Activated CD4-positive, alpha-beta T cell treated with anti-CD3 and anti-CD28 coated beads, Interleukin-2, amount 50 U/mL, for 1 hour (primary cell): Measurements from ENCODE around the gene ERP44.
"Not testable (repeated sequence)": the region's sequence is repeated elsewhere in the genome, so short reads cannot be mapped to it uniquely, and the experiment has no call there.

Experiments used
- DNase-seq: peaks from one replicate; pipeline ENCODE4 v3.0.0-alpha.2; 2020

The ERP44 gene

DNA sequence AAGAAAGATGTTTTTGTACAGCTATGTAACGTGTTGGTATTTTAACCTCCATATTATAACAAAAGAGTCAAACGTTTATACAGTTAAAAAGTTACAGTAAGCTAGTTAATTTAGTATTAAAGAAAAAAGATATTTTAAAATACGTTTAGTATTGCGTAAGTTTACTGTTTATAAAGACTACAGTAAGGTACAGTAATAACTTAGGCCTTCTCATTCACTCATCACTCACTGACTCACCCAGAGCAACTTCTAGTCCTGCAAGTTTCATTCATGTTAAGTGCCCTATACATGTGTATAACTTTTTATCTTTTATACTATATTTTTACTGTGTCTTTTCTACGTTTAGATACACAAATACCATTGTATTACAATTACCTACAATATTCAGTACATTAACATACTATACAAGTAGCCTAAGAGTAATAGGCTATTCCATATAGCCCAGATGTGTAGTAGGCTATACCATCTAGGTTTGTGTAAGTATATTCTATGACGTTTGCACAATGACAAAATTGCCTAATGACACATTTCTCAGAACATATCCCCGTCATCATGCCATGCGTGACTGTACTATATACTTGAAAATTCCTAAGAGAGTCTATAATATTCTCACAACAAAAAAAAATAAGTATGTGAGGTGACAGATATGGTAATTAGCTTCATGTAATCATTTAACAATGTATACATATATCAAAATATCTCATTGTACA, 33.8 kb downstream of the ERP44 start:
- DNase-seq, result no peak

DNA sequence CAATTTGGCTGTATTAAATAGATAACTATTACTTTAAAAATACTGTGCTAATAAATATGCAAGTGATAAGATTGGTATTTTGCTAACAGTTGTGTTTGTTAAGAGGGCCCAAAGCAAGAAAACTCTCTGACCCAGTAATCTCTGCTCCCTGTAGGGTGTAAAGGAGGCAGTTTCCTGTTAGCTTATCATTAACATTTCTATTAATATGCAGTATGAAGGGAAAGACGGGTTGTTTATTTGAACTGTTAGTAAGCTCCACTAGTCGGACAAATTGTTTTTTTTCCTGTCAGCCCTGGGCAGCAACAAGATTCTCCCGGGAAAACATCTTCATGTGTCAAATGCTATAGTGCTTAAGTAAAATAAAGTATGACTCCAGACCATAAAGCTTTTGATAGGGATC, 35.6 kb downstream of the ERP44 start:
- DNase-seq, result no peak

DNA sequence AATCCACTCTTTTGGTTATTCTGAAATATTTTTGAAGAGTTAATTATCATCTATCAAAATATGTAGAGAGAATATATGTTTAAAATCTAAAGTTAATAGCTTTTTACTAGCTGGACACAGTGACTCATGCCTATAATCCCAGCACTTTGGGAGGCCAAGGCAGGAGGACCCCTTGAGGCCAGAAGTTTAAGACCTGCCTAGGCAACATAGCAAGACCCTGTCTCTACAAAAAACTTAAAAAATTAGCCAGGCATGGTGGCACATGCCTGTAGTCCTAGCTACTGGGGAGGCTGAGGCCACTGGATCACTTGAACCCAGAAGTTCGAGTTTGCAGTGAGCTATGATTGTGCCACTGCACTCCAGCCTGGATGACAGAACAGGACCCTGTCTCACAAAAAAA, 36.1 kb downstream of the ERP44 start:
- not testable (repeated sequence) for DNase-seq

DNA sequence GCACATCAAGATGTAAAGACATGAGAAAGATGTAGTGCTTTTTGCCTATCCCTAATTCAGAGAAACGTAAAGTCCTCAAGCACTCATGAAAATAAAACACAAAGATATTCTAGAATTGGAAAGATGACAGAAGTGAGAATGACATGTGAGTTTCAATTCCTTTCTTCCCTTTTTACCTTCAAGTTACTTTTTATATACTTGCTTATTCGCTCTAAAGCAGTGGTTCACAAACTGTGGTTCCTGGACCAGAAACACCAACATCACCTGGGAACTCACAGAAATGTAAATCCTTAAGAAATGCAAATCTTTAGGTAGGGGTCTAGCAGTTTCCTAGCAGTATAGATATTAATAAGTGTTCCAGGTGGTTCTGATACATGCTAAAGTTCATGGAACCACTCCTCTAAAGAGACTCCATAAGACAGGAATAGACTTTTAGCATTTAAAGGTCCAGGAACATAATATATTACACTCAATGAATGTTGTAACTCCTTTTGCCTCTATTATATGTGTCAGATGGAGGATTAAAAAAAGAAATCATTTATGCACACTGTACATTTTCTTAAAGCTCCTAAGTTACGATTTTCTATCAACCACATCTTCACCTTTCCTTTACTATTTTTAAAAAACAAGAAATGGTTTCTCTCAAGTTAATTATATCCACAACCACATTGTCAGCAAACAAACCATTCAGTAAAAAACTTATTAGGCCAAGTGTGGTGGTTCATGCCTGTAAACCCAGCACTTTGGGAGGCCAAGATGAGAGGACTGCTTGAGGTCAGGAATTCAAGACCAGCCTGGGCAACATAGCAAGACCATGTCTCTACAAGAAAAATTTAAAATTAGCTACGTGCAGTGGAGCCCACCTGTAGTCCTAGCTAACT, 39.9 kb downstream of the ERP44 start:
- DNase-seq, result no peak

DNA sequence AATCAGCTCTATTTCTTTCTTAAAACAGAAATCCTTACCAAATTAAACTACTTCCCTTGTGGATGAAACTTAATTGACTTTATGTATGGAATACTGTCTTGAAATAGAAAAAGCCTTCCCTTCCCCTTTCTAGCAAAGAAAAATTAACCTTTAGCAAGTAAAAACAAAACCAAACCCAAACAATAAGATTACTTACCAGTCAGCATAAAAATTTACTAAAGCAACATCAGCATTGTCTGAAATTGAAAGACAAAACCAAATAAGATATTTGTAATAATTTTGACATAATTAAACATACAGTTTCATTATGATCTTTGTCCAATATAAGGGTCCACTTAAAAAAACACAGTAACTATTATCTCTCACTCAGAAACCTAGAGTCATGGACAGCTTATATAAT, 41.2 kb downstream of the ERP44 start:
- no peak for DNase-seq

DNA sequence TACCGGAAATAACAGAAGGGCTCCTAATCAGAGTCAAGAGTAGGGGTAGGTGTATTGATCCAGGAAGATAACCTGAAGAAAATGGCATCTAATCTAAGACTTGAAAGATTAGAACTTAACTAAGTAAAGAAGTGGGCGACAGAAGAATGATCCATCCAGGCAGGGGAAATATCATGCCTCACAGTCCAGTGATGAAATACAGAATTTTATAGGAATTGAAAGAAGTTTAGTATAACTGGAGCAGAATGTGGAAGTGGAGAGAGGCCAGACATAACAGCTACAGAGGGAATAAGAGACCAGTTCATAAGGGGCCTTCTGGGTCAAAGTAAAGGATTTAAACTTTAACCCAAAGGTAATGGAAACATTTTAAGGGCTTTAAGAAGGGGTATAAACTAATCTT, 42.2 kb downstream of the ERP44 start:
- DNase-seq, result no peak

DNA sequence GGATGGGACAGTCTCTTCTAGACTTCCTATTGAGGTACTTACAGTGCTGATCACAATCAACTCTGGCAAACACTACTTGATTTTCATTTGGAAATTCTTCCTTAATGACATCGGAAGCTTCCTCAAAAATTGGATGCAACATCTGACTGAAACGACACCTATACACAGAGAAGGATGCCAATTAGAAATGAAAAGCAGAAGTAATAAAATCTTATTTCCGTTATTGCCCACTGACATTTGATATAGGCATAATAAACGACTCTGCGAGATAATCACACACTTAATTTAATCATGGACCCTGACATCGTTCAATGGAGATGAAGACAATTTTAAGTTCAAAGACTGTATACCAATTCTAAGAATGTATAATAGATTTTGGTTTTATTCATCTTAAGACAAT, 46.4 kb downstream of the ERP44 start:
- no peak for DNase-seq

DNA sequence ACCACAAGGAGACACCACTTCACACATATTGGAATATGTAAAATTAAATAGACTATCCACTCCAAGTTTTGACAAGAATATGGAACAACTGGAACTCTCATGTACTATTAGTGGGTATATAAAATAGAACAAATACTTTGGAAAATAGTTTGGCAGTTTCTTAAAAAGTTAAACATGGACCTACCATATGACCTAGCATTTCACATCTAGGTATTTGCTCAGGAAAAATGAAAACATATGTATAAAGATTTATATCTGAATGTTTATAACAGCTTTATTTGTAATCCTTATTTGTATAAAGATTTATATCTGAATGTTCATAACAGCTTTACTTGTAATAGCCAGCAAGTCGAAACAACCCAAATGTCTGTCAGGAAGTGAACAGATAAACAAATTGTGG, 49.2 kb downstream of the ERP44 start:
- DNase-seq, result no peak

DNA sequence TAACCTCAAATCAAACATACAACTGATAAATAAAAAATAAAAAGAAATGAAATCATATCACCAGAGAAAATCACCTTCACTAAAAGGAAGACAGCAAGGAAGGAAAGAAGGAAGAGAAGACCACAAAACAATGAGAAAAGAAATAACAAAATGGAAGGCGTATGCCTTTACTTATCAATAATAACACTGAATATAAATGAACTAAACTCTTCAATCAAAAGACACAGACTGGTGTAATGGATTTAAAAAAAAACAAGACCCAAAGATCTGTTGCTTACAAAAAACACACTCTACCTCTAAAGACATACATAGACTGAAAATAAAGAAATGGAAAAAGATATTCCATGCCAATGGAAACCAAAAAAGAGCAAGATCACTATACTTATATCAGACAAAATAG, 60.3 kb downstream of the ERP44 start:
- DNase-seq, result no peak

DNA sequence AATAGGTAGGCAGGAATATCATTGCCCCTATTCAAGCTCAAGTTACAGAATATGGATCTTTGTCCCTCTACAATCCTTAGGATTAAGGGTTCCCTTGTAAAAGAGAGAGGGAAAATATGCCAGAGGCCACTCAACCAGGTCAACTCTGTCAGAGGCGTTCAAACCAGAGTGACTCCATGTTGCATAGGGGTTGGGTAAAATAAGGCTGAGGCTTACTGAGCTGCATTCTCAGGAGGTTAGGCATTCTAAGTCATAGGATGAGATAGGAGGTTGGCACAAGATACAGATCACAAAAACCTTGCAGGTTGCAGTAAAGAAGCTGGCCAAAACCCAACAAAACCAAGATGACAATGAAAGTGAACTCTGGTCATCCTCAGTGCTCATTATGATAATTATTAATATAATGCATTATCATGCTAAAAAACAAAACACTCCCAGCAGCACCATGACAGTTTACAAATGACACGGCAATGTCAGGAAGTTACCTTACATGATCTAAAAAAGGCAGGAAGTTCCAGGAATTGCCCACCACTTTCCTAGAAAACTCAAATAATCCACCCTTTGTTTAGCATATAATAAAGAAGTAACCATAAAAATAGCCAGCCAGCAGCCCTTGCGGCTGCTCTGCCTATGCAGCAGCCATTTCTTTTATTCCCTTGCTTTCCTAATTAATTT, 64.8 kb downstream of the ERP44 start:
- no peak for DNase-seq

DNA sequence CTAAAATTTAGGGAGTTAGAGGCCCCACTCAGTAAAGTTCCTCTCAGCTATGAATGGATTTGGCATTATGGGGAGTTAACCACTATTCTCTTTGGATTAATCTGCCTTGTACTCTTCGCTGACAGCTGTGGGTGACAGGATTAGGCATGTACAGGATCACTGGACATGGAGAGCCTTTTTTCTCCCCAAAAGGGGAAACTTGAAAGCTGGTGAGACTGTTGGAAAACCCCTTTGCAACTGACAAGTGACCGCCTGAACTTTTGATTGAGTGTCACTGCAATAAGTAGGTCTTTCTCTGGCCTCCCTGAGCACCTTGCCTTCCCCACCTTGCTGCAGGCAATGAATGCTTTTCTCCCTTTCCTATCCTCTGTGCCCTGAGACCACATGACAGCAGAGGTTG, 68.3 kb downstream of the ERP44 start:
- DNase-seq, result no peak

DNA sequence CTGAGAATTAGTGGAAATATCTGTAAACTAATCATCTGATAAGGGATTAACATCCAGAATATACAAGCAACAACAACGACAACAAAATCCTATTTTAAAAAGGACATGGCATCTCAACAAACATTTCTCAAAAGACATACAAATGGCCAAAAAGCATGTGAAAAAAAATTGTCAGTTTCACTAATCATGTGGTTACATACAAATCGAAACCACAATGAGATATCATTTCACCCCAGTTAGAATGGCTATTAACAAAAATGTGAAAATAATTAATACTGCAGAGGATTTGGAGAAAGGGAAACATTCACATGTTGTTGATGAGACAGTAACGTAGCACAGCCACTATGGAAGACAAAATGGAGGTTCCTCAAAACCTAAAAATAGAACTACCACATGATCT, 69.5 kb downstream of the ERP44 start:
- DNase-seq, result no peak

DNA sequence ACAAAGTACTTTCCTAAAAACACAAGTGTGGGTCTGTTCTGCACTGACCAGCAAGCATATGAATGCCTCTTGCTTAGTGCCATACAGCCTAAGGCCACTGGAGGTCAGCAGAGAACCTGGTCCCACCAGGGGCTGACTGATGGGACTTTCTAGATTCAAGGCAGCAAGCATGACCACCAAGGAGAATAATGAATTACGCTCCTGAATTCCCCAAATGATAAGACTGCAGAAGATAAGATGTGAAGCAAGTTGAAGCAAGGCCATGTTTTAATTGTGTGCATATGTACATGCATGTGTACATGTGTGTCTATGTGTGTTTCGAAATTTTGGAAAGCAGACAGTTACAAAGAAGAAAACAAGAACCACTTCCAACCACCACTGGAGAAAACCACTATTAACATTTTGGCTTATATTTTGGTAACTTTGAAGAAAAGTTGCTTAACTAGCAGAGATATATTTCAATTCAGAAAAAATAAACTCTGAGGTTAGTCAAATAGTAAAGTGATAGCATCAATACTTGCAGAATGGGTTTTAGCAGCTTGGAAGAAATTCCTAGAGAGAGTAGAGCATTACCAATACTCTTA, 70.5 kb downstream of the ERP44 start:
- DNase-seq, result peak; percentile 61

DNA sequence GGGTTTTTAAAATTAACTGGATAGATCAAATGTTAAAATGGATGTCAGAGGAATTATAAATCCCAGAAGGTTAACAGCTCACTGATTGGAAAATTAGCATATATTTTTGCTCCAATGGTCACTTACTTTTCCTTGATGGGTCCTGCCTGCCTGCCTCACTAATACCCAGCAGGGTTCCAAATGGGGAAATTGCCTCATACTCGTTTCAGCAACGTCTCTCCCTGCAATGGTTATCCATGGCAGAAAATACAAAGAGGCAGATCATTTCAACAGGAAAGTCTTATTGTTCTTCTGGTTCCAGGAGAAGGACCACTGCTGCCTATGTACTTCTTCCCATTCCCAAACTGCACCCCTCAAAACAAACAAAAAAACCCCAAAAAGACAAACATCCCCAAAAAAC, 71.3 kb downstream of the ERP44 start:
- no peak for DNase-seq

DNA sequence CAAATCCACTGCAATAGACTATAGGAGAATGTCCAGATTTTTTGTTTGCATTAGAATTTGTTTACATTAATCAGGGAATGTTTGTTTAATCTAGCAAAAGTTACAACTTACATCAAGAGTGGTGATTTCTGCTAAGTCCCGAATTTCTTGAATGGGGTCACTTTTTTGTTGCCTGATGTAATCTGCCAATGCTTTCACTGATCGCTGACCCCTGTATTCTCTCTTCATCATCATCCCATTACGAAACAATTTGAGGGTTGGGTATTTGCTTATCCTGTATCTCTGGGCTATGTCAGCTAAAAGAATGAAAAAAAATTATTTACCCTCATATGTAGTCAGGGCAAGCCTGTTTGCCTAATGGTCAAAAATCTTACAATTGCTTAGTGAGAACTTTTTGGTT, 76.9 kb downstream of the ERP44 start:
- no peak for DNase-seq

DNA sequence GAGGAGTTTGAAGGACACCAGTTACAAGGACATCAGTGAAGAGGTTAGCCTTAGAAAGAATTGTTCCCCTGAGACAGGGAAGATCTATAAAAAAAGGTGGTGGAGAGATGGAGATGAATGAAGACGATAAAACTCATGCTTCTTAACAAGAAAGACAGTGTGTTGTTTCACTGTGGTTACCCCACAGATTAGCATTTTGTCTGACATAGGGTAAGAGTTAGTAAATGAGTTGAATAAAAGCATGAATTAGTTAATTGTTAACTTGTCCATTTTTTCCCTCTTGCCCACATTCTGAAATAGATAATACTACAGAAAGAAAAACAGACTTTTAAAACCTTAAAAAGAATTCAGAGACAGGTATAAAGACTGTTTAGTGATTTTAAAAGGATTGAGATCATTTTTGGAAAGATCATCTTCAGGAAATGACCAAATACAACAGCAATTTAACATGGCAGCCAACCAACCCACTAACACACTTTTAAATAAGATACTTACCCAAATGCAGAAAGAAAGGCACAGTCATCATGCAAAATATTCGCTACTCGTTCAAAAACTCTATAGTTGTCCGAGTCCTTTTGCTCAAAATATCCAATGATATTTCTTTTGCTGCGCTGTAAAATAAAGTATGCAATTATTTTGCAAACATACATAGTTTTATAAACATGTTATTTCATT, 78.5 kb downstream of the ERP44 start:
- no peak for DNase-seq

DNA sequence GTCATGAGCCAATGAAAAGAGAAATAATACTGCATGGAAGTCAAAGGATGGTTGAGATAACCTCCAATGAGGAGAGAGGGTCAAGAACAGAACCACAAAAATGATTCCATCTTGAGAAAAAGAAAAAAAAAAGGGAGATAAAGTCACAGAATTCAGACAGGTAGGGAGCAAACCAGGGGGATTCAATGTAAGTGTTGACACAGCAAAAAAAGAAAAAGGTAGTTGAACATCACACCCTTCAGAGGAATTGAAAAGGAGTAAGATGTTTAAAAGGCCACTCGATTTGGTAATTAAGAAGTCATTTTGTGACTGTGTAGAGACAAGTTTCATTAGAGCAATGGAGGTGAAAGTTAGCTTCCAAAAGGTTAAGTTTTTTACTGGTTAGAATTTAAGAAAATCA, 79.3 kb downstream of the ERP44 start:
- DNase-seq, result no peak

DNA sequence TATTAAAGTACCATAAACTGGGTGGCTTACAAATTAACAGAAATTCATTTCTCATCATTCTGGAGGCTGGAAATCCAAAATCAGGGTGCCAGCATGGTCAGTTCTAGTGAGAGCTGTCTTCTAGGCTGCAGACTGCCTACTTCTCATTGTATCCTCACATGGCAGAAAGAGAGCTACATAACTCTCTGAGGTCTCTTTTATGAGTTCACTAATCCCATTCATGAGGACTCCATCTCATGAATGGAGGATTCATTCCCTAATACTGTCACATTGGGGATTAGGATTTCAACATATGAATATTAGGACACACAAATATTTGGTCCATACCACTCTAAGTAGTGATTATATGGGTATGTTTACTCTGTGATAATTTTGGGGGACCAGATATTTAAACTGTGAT, 84.0 kb downstream of the ERP44 start:
- DNase-seq, result no peak

DNA sequence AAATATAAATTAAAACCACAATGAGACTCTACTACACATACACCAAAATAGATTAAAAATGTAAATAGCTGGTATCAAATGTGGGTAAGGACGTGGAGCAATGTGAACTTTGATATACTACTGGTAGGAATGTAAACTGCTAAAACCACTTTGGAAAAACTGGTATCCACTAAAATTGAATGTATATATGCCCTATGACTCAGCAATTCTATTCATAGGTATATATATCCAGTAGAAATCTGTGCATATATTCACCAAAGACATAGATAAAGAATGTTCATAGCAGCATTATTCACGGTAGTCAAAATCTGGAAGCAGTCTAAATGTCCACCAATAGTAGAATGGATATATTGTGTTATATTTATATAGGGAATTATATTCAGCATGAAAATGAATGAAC, 85.2 kb downstream of the ERP44 start:
- DNase-seq, result no peak

DNA sequence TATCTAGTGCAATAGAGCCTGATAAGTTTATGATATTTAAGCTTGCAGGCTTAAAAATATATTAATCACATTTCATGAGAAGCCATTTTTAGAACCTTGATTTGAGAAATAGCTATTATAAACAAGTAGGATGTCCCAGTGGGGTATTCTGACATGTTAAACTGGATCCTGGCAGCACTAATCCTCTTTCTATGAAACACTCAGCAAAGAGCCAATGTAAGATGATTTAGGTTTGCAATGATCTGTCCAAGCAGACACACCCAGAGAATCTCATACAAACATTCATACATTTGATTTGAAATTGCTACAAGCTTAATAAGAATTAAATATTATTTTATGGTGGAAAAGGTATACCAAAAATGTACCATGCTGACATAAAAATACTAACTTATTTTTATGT, 86.5 kb downstream of the ERP44 start:
- no peak for DNase-seq

DNA sequence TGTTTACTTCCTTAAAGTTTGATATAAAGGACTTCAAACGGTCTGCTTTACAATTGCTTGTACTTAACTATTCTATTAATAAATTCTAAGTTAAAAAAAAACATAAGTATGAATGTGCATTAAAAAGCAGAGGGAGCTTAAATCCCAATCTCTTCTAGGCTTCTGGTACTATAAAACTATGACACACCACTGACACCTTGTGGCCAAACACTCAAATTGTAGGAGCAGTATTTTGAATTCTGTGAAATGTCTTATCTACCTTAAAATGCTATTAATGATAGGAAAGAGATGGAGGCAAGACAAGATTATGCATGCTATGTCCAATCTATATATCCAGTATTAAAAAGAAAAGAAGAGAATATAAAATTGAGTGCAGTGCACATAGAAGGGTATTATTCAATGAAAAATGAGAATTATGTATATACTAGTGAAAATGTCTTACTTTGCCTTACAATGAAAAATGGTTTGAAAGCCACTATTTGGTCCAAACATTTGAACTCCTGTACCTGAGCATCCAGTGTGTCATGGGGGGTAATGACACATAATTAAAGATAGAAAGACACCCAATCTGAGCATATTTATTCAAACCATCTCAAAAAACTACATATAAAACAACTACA, 87.6 kb downstream of the ERP44 start:
- no peak for DNase-seq

DNA sequence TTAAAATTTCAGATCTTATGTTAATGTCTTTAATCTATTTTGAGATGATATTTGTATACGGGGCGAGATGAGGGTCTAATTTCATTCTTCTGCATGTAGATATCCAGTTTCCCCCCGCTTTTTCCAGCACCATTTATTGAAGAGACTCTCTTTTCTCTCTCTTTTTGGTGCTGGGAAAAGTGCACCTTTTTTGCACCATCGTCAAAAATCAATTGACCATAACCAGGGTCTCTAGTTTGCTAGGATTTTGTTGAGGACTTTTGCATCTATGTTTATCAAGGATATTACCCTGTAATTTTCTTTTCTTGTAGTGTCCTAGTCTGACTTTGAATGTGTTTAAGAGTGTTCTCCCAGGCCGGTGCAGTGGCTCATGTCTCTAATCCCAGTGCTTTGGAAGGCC, 99.0 kb downstream of the ERP44 start:
- DNase-seq, result no peak

DNA sequence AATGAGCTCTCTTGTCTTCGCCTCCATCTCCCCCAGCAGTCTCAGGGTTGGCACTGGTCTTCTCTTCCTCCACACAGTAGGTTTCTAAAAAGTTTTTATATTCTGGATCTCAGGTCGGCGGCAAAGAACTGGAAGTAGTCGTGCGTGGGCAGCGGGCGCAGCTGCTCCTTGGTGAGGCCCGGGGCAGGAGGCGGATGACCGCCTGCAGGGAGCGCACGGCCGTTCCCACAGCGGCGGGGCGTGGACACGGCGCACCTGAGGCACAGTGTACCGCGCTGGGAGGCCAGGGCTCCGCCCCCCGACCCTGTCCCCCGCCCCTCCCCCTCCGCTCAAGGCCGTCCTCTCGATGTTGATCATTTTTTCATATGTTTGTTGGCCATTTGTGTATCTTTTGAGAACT, 99.9 kb downstream of the ERP44 start:
- DNase-seq, result no peak
